H1 (cell line): ENCODE measurements around the gene MYF5. TPM values are rescaled to one million over a fixed set of nuclear protein-coding genes. Genes with fewer than 3 reads are reported as not detected.

Source experiments
- EGR1 ChIP-seq: IDR thresholded peaks from 2 replicates; pipeline ENCODE4 v1.6.1; 2011; ENCODE audit warnings: low read depth, low read length, borderline replicate concordance
- NANOG ChIP-seq: IDR thresholded peaks from 2 replicates; pipeline ENCODE4 v1.6.1; 2011; ENCODE audit warnings: low read length, low read depth, mild to moderate bottlenecking, inconsistent platforms; ENCODE audit not compliant: insufficient read depth, poor library complexity, severe bottlenecking
- polyA plus RNA-seq, 7 experiments: library from polyadenylated mRNA; depleted of rRNA in 3 of 7; stranded (reverse) in 5 of 7; unstranded in 2 of 7; fragments of >200 nt in 5 of 7; fragments of 200-250 nt in 2 of 7; gene quantifications; 1 replicate in 5 of 7; 2 replicates in 1 of 7; 4 replicates in 1 of 7; pipeline versions ENCODE4 v1.2.1 to v1.2.3, GENCODE V29; 2011 to 2013; ENCODE audit warnings: missing spikeins in 2 of 7, mixed read lengths in 2 of 7
- total RNA-seq: library from RNA; stranded (reverse); fragmentation: NEBNext Ultra II Directional; extraction: Animal tissue kit (Norgen Biotek cat#: 25700); gene quantifications from 2 replicates; pipeline ENCODE4 v1.2.1, GENCODE V29; 2021

MYF5 gene
- total and polyA plus RNA-seq, 2 of the 8 experiments (the other 6 are each of a cell fraction or from before 2014, with no cell fraction given) = 0.09 TPM; not detected in 1

DNA sequence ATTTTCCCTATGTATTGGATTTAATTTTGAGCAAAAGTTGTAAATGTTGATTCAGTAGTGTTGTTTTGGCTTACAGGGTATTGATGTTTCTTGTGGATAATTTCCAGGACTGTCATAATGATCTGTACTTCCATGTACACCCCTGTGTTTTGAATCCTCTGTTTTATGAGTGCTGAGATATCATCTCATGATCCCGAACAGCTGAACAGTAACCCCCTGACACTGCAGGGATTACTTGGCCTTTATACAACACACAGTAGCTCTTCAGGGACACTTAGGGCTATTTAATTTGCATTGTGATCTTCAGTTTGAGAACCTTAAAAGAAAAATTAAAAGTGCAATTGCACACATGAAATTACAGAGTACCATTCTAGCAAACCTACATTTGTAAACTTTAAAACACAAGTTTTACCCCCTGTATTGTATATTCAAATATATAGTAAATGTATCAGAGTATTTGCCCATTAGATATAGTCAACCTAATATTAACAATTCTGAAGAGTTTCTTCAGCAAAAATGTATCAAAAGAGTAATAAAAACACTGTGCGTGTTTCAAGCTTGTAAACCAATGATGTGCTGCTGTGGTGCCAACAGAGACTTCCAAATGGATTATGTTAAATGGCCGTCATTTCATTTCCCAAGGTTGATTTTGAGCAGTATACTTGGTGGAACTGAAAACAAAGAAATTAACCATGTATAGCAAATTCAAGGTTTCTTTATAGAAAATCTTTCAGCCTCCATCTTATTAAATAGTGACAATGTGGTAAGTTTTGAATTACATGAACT is 37.2 kb upstream of the MYF5 start (continued):
- no peak for TF ChIP-seq NANOG
- no peak for TF ChIP-seq EGR1
